HepG2 (cell line): ENCODE data around the gene NELFB. TPM values are rescaled to one million over a fixed set of nuclear protein-coding genes. Genes with fewer than 3 reads are reported as not detected.

Experiments used
- ADNP ChIP-seq: sonication (generic); formaldehyde crosslinking; IDR thresholded peaks from 2 replicates; pipeline ENCODE4 v1.4.0; 2020; ENCODE audit warnings: missing genetic modification reagents
- CBFB ChIP-seq: sonication (generic); formaldehyde crosslinking; IDR thresholded peaks from 2 replicates; pipeline ENCODE4 v1.4.0; 2020; ENCODE audit warnings: missing genetic modification reagents
- CSRNP2 ChIP-seq: sonication (generic); formaldehyde crosslinking; conservative IDR thresholded peaks from 2 replicates; pipeline ENCODE4 v1.8.0; 2022; ENCODE audit warnings: low read depth, missing genetic modification reagents
- CTCF ChIP-seq: sonication (generic); formaldehyde crosslinking; IDR thresholded peaks from 2 replicates; pipeline ENCODE4 v1.5.0; 2020; ENCODE audit warnings: mild to moderate bottlenecking, missing genetic modification reagents, moderate library complexity
- GFI1 ChIP-seq: sonication (generic); formaldehyde crosslinking; IDR thresholded peaks from 2 replicates; pipeline ENCODE4 v1.5.0; 2020; ENCODE audit warnings: missing genetic modification reagents, mild to moderate bottlenecking, borderline replicate concordance
- HBP1 ChIP-seq: IDR thresholded peaks from 2 replicates; pipeline ENCODE4 v1.6.1; 2016; ENCODE audit warnings: low read depth, control low read depth
- IRF1 ChIP-seq: sonication (generic); formaldehyde crosslinking; IDR thresholded peaks from 2 replicates; pipeline ENCODE4 v1.4.0; 2020; ENCODE audit warnings: low read depth, mild to moderate bottlenecking, missing genetic modification reagents
- KAT7 ChIP-seq: IDR thresholded peaks from 2 replicates; pipeline ENCODE4 v1.6.1; 2018; ENCODE audit warnings: borderline replicate concordance, missing compliant biosample characterization
- MED13 ChIP-seq: sonication (generic); formaldehyde crosslinking; IDR thresholded peaks from 2 replicates; pipeline ENCODE4 v1.5.0; 2020; ENCODE audit warnings: missing genetic modification reagents
- TRIM24 ChIP-seq: sonication (generic); formaldehyde crosslinking; IDR thresholded peaks from 2 replicates; pipeline ENCODE4 v1.8.0; 2022; ENCODE audit warnings: mild to moderate bottlenecking, missing genetic modification reagents
- ZNF142 ChIP-seq: sonication (generic); formaldehyde crosslinking; IDR thresholded peaks from 2 replicates; pipeline ENCODE4 v1.4.0; 2020; ENCODE audit warnings: missing genetic modification reagents
- ZNF350 ChIP-seq: sonication (generic); formaldehyde crosslinking; IDR thresholded peaks from 2 replicates; pipeline ENCODE4 v1.4.0; 2020; ENCODE audit warnings: mild to moderate bottlenecking, low read depth, missing genetic modification reagents, borderline replicate concordance
- ZNF580 ChIP-seq: IDR thresholded peaks from 2 replicates; pipeline ENCODE4 v1.6.1; 2016; ENCODE audit warnings: low read depth, borderline replicate concordance
- ZNF691 ChIP-seq: sonication (generic); formaldehyde crosslinking; IDR thresholded peaks from 2 replicates; pipeline ENCODE4 v1.4.0; 2020; ENCODE audit warnings: missing genetic modification reagents, low read depth, mild to moderate bottlenecking, borderline replicate concordance
- ZNF720 ChIP-seq: sonication (generic); formaldehyde crosslinking; IDR thresholded peaks from 2 replicates; pipeline ENCODE4 v1.4.0; 2020; ENCODE audit warnings: missing genetic modification reagents
- ZNF768 ChIP-seq: sonication (generic); formaldehyde crosslinking; IDR thresholded peaks from 2 replicates; pipeline ENCODE4 v1.4.0; 2020; ENCODE audit warnings: missing genetic modification reagents
- polyA plus RNA-seq, 8 experiments: library from polyadenylated mRNA; depleted of rRNA in 3 of 8; stranded (reverse) in 7 of 8; unstranded in 1 of 8; fragments of >200 nt; fragmentation: Illumina TruSeq in 4 of 8; extraction: Trizol in 4 of 8; gene quantifications; 2 replicates each; pipeline versions ENCODE4 v1.2.1 to v1.2.3, GENCODE V29; 2011 to 2016; ENCODE audit warnings: low read depth in 4 of 8, missing spikeins in 1 of 8, mixed read lengths in 1 of 8; ENCODE audit not compliant: insufficient read depth in 1 of 8
- total RNA-seq, 5 experiments: library from RNA; depleted of rRNA; stranded (reverse); fragments of >200 nt; fragmentation: Illumina TruSeq; extraction: Trizol; gene quantifications; 2 replicates each; pipeline ENCODE4 v1.2.3, GENCODE V29; 2016; ENCODE audit warnings: low read depth in 1 of 5

The NELFB gene
- total and polyA plus RNA-seq, 2 of the 13 experiments (the other 11 are each of a cell fraction or from before 2014, with no cell fraction given) = 26.5 to 45.8 TPM

GRCh38 chr9:137218754-137219271 is 36.3 kb upstream of the NELFB start (continued):
- TF ChIP-seq ZNF142 (no peak; the same call in 1 of the 2 replicates), IRF1 (no peak), CSRNP2 (CRISPR knock-in tag) (no peak), KAT7 (CRISPR knock-in tag) (no peak), GFI1 (CRISPR knock-in tag) (no peak), ZNF691 (CRISPR knock-in tag) (no peak), ADNP (CRISPR knock-in tag) (no peak), ZNF350 (peak; percentile 71; the same call in 1 of the 2 replicates), CBFB (CRISPR knock-in tag) (no peak; the same call in 1 of the 2 replicates), ZNF720 (CRISPR knock-in tag) (no peak), MED13 (CRISPR knock-in tag) (no peak), TRIM24 (CRISPR knock-in tag) (no peak), ZNF580 (CRISPR knock-in tag) (no peak), CTCF (CRISPR knock-in tag) (0 out of 2 replicates have a peak, but pooled peaks have one; percentile 3), HBP1 (CRISPR knock-in tag) (0 out of 2 replicates have a peak, but pooled peaks have one; percentile 68), ZNF768 (CRISPR knock-in tag) (peak; percentile 33; the same call in 1 of the 2 replicates)
